ENCODE results near the gene CD8B2.
"Not testable (repeated sequence)": the region's sequence is repeated elsewhere in the genome, so short reads cannot be mapped to it uniquely, and the experiment has no call there.

CD8B2 gene

GRCh38 chr2:106486551-106487385 lies at the start of gene CD8B2:
TSS of gene CD8B2 (plus strand) at chr2:106487364. CDS start at chr2:106487427, 63 bp downstream.
- not testable (repeated sequence) for DNase-seq (ENCODE audit: low spot score)

GRCh38 chr2:106461882-106462281 lies 25.3 kb upstream of the CD8B2 start:
- not testable (repeated sequence) for DNase-seq (ENCODE audit: low spot score)

GRCh38 chr2:106467516-106467915 lies 19.6 kb upstream of the CD8B2 start:
- not testable (repeated sequence) for DNase-seq (ENCODE audit: low spot score)

GRCh38 chr2:106468107-106468506 lies 19.1 kb upstream of the CD8B2 start, which contains the start of gene RGPD3:
TSS of gene RGPD3 (minus strand) at chr2:106468413. CDS start at chr2:106468288, 125 bp downstream.
- peak; percentile 0 for DNase-seq (ENCODE audit: low spot score)

- not testable (repeated sequence) for DNase-seq (ENCODE audit: low spot score)
These were observed 16.5 kb upstream of the CD8B2 start for GRCh38 chr2:106470658-106471057.

- not testable (repeated sequence) for DNase-seq (ENCODE audit: low spot score)
These were observed 9.5 kb upstream of the CD8B2 start for GRCh38 chr2:106477647-106478046.

GRCh38 chr2:106479563-106479962 lies 7.6 kb upstream of the CD8B2 start:
- DNase-seq (ENCODE audit: low spot score): not testable (repeated sequence)

- peak; percentile 0 for DNase-seq (ENCODE audit: low spot score)
These were observed 425 bp downstream of the CD8B2 start for GRCh38 chr2:106487386-106488191.

- peak; percentile 0 for DNase-seq (ENCODE audit: low spot score)
These were observed 2.5 kb downstream of the CD8B2 start for GRCh38 chr2:106489701-106490100.

GRCh38 chr2:106492399-106492798 lies 5.2 kb downstream of the CD8B2 start:
- not testable (repeated sequence) for DNase-seq (ENCODE audit: low spot score)

- peak; percentile 0 for DNase-seq (ENCODE audit: low spot score)
These were observed 5.7 kb downstream of the CD8B2 start for GRCh38 chr2:106492913-106493312.

GRCh38 chr2:106498549-106498948 lies 11.4 kb downstream of the CD8B2 start:
- DNase-seq (ENCODE audit: low spot score): not testable (repeated sequence)

- not testable (repeated sequence) for DNase-seq (ENCODE audit: low spot score)
These were observed 13.2 kb downstream of the CD8B2 start for GRCh38 chr2:106500350-106500749.

- DNase-seq (ENCODE audit: low spot score): not testable (repeated sequence)
These were observed 15.2 kb downstream of the CD8B2 start for GRCh38 chr2:106502351-106502750.

- not testable (repeated sequence) for DNase-seq (ENCODE audit: low spot score)
These were observed 17.0 kb downstream of the CD8B2 start for GRCh38 chr2:106504192-106504591.

GRCh38 chr2:106504787-106505186 lies 17.6 kb downstream of the CD8B2 start:
- not testable (repeated sequence) for DNase-seq (ENCODE audit: low spot score)

- not testable (repeated sequence) for DNase-seq (ENCODE audit: low spot score)
These were observed 19.0 kb downstream of the CD8B2 start for GRCh38 chr2:106506002-106506687.

GRCh38 chr2:106508660-106509373 lies 21.7 kb downstream of the CD8B2 start:
- not testable (repeated sequence) for DNase-seq (ENCODE audit: low spot score)

- DNase-seq (ENCODE audit: low spot score): not testable (repeated sequence)
These were observed 22.2 kb downstream of the CD8B2 start for GRCh38 chr2:106509374-106509770.

GRCh38 chr2:106510791-106511190 lies 23.6 kb downstream of the CD8B2 start:
- DNase-seq (ENCODE audit: low spot score): not testable (repeated sequence)

GRCh38 chr2:106511476-106511901 lies 24.3 kb downstream of the CD8B2 start:
- not testable (repeated sequence) for DNase-seq (ENCODE audit: low spot score)

Data from GM03348 (cell line).